GM10266 (cell line): ENCODE data around the gene MYRF.

Experiments used
- DNase-seq: peaks from one replicate; pipeline ENCODE4 v3.0.0; 2012; ENCODE audit errors: extremely low spot score
- TF ChIP-seq, protein P1 (sequence below): IDR thresholded peaks from 2 replicates; pipeline ENCODE4 v1.5.1; 2012; ENCODE audit warnings: mild to moderate bottlenecking, low read depth; ENCODE audit not compliant: control insufficient read depth, insufficient read depth; ENCODE audit errors: missing control alignments

Gene MYRF

DNA sequence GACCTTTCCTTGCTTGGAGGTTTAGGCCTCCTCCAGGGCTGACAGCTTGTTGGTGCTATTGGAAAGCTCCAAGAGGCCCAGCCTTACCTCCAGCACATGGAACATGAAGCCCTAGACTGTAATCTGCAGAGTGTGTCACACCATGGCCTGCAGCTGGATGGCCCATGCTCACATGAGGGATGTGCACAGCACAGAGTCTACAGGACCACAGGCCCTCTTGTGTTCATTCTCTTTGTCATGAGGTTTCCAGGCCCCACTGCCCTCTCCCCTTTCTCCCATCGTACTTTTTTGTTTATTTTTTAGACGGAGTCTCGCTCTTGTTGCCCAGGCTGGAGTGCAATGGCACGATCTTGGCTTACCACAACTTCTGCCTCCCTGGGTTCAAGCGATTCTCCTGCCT lies 54.3 kb downstream of the MYRF start:
- DNase-seq: no peak
- TF ChIP-seq, protein P1, sequence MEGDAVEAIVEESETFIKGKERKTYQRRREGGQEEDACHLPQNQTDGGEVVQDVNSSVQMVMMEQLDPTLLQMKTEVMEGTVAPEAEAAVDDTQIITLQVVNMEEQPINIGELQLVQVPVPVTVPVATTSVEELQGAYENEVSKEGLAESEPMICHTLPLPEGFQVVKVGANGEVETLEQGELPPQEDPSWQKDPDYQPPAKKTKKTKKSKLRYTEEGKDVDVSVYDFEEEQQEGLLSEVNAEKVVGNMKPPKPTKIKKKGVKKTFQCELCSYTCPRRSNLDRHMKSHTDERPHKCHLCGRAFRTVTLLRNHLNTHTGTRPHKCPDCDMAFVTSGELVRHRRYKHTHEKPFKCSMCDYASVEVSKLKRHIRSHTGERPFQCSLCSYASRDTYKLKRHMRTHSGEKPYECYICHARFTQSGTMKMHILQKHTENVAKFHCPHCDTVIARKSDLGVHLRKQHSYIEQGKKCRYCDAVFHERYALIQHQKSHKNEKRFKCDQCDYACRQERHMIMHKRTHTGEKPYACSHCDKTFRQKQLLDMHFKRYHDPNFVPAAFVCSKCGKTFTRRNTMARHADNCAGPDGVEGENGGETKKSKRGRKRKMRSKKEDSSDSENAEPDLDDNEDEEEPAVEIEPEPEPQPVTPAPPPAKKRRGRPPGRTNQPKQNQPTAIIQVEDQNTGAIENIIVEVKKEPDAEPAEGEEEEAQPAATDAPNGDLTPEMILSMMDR: no peak

- TF ChIP-seq, protein P1: no peak
- DNase-seq: no peak
Observed at GRCh38 chr11:61810671-61811175, 58.3 kb downstream of the MYRF start.

- TF ChIP-seq, protein P1: no peak
- DNase-seq: no peak
Observed at GRCh38 chr11:61811831-61812230, 59.4 kb downstream of the MYRF start.

DNA sequence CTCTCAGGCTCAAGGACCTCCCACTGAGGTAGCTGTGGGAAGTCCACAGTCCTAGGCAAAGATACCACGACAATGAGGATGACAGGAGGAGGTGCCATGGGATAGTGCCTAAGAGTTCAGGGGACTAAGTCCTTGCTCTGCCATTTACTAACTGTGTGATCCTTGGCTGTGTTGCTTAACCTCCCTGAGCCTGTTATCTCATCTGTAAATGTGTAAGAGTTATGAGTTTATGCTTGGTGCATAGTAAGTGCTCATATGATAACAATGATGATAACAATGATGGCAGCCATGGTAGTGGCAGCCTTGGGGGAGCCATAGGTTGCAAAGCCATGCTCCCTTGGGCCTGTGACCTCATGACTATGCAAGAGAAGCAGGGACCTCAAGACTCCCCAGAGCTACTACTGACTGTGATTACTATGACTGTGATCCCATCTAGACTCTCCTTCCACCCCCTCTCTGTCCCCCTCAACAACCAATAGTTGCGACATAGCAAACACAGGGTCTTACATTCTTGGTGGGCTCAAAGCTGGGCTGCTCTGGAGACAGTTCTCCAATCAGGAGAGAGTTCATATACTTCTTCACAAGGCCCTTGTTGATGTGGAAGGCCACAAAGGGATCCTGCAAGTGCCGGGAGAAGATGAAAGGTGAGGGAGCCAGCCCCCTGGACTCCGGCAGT lies 60.4 kb downstream of the MYRF start:
- DNase-seq: no peak
- TF ChIP-seq, protein P1: no peak

DNA sequence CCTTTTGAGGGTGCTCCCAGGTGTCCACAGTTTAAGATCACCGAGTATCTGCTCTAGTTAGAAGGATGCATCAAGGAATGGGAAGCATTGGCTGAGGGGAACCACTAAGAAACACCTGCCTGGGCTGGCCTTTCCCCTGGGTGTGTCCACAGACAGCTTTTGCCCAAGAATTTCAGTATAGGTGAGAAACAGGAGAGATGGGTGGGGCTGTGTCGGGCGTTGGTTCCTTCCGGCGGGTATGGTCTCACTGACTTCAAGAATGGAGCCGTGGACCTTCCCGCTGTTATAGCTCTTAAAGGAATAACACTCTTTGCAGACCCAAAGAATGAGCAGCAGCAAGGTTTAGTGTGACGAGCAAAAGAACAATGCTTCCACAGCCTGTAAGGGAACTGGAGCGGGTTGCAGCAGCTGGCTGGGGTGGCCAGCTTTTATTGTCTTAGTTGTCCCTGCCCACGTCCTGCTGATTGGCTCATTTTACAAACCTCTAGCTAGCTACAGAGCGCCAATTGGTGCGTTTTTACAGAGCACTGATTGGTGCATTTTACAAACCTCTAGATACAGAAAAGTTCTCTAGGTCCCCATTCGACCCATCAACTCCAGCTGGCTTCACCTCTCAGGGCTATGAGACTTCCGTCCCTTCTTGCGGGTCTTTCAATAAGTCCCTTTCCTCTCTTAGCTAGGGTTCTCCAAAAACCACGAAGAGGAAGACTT lies 62.0 kb downstream of the MYRF start:
- no peak for DNase-seq

DNA sequence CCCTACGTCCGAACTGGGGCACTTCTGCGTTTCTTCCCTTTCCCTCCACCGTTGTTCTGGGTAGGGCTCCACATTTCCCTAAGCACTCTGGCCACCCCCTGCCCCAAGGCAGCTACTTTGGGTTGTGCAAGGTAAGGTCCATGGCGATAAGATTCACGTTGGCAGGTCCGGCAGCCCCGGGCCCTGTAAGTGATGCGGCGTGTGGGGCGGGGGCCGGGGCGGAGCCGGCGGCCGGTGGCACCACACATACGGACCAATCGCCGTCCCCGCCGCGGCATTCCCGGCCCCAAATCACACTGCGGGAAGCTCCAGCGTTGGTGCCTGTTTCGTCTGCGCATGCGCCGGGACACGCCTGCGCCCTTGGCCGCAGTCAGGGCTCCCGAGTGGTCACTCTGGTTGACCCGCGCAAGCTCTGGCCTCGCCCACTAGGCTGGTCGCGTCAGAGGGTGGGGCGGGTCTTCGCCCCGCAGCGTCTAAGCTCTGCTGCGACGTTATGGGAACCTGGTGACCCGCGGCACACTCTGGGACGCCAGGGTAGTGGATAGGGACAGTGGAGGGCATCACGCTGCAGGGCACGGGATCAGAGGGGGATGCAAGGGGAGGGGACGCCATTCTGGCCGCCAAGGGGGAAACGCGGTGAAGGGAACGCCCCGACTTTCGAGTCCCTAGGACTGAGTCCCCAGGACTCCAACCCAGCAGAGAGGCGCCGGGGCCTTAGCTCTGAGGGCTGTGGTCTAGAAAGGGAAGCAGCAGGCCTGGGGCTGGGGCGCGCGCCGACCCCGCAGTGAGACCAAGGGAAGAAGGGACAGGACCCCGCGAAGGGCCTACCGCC lies 62.7 kb downstream of the MYRF start:
- peak; percentile 96 for DNase-seq

More for the DNA sequence above, 62.0 kb downstream of the MYRF start:
- TF ChIP-seq, protein P1: no peak

More for the DNA sequence above, 62.7 kb downstream of the MYRF start:
- TF ChIP-seq, protein P1: no peak
